Endothelial cell of umbilical vein (primary cell): Measurements from ENCODE around the gene CNTNAP2. TPM values are rescaled to one million over a fixed set of nuclear protein-coding genes. Genes with fewer than 3 reads are reported as not detected.

Experiments used
- BruUV-seq: library from RNA; stranded (reverse); fragments of 400-500 nt; replicated peaks from 2 replicates; lab custom pipeline; 2021; lab: Mats Ljungman, UMichigan
- CTCF ChIA-PET: fragments of 300-600, 350-600 bp; sonication (Branson Sonifier 250); formaldehyde crosslinking; loops from one replicate; lab custom pipeline; 2021; ENCODE audit warnings: antibody characterized with exemption, inconsistent platforms; lab: Charles Lee
- POLR2A ChIA-PET: fragments of 300-600, 350-600 bp; sonication (Branson Sonifier 250); formaldehyde crosslinking; loops from one replicate; lab custom pipeline; 2021; ENCODE audit warnings: antibody characterized with exemption, inconsistent platforms; lab: Charles Lee
- DNase-seq: peaks from one replicate; pipeline ENCODE4 v3.0.0-alpha.2; 2011; ENCODE audit warnings: low read depth, low spot score
- FAIRE-seq: peaks from 2 replicates; lab custom pipeline; 2011; peaks lifted over from hg19 to GRCh38; lab: Jason Lieb, UNC
- H2AFZ ChIP-seq: 2 replicates; pipeline ENCODE4 v1.6.0; 2012; ENCODE audit warnings: low read depth, low read length, control low read depth, inconsistent platforms
- H3K27ac ChIP-seq: 2 replicates; pipeline ENCODE4 v1.5.1; 2011; ENCODE audit warnings: low read depth, mild to moderate bottlenecking, control low read depth, low read length, moderate library complexity; ENCODE audit not compliant: insufficient read depth
- H3K27me3 ChIP-seq, 2 experiments: 2 replicates each; pipeline versions ENCODE4 v1.6.0 to v1.6.1; 2011; ENCODE audit warnings: low read length in 2 of 2, mixed read lengths in 1 of 2; ENCODE audit not compliant: control insufficient read depth in 2 of 2, insufficient read depth in 2 of 2
- H3K36me3 ChIP-seq, 2 experiments: 2 replicates in 1 of 2; 3 replicates in 1 of 2; pipeline ENCODE4 v1.5.1; 2011; ENCODE audit warnings: low read length in 2 of 2, mild to moderate bottlenecking in 1 of 2, moderate library complexity in 1 of 2; ENCODE audit not compliant: control insufficient read depth in 2 of 2, insufficient read depth in 2 of 2; ENCODE audit errors: extremely low read depth in 1 of 2
- H3K4me1 ChIP-seq: 3 replicates; pipeline ENCODE4 v1.5.1; 2011; ENCODE audit warnings: mild to moderate bottlenecking, low read length; ENCODE audit not compliant: control insufficient read depth, insufficient read depth; ENCODE audit errors: extremely low read depth
- H3K4me2 ChIP-seq: 2 replicates; pipeline ENCODE4 v1.6.1; 2011; ENCODE audit warnings: low read length, control low read depth, mixed read lengths; ENCODE audit not compliant: insufficient read depth
- H3K4me3 ChIP-seq, 3 experiments: fragments of 200-600 bp in 1 of 3; sonication (generic), shearing (Covaris generic) in 1 of 3; replicated peaks in 1 of 3; 2 replicates each; pipeline ENCODE4 v1.5.1; 2011 to 2016; ENCODE audit warnings: control low read depth in 3 of 3, low read length in 3 of 3, mild to moderate bottlenecking in 2 of 3, inconsistent platforms in 1 of 3, low read depth in 1 of 3, moderate library complexity in 1 of 3; ENCODE audit not compliant: insufficient read depth in 1 of 3
- H3K79me2 ChIP-seq: 2 replicates; pipeline ENCODE4 v1.6.0; 2012; ENCODE audit warnings: low read length, inconsistent platforms; ENCODE audit not compliant: control insufficient read depth, insufficient read depth
- H3K9ac ChIP-seq: replicated peaks from 2 replicates; pipeline ENCODE3; 2011; ENCODE audit warnings: low read length, control low read depth; ENCODE audit not compliant: insufficient read depth; ENCODE audit errors: extremely low read depth
- H3K9me1 ChIP-seq: replicated peaks from 3 replicates; pipeline ENCODE4 v1.6.0; 2011; ENCODE audit warnings: mild to moderate bottlenecking, low read length; ENCODE audit not compliant: control insufficient read depth, insufficient read depth; ENCODE audit errors: extremely low read depth
- H3K9me3 ChIP-seq: replicated peaks from 2 replicates; pipeline ENCODE4 v1.5.1; 2012; ENCODE audit warnings: low read length, inconsistent platforms; ENCODE audit not compliant: control insufficient read depth, insufficient read depth
- H4K20me1 ChIP-seq: replicated peaks from 2 replicates; pipeline ENCODE3; 2011; ENCODE audit warnings: mild to moderate bottlenecking, low read length; ENCODE audit not compliant: control insufficient read depth, insufficient read depth; ENCODE audit errors: extremely low read depth
- EZH2 ChIP-seq: IDR thresholded peaks from 2 replicates; pipeline ENCODE4 v1.6.1; 2012; ENCODE audit warnings: borderline replicate concordance, low read depth, mild to moderate bottlenecking, moderate library complexity, low read length, inconsistent platforms; ENCODE audit not compliant: severe bottlenecking
- FOS ChIP-seq: IDR thresholded peaks from 2 replicates; pipeline ENCODE4 v1.6.1; 2011; ENCODE audit warnings: mild to moderate bottlenecking, low read length, moderate library complexity, borderline replicate concordance; ENCODE audit not compliant: insufficient read depth
- GATA2 ChIP-seq: IDR thresholded peaks from 2 replicates; pipeline ENCODE4 v1.7.0; 2011; ENCODE audit warnings: low read depth, mild to moderate bottlenecking, moderate library complexity, mixed read lengths, low read length; ENCODE audit not compliant: insufficient read length, insufficient read depth
- JUN ChIP-seq: IDR thresholded peaks from 2 replicates; pipeline ENCODE4 v1.6.1; 2011; ENCODE audit warnings: borderline replicate concordance, low read depth; ENCODE audit not compliant: insufficient read length, insufficient read depth
- MYC ChIP-seq: IDR thresholded peaks from one replicate; pipeline ENCODE4 v1.6.1; 2011; ENCODE audit warnings: mild to moderate bottlenecking, low read depth, low read length
- POLR2A ChIP-seq: IDR thresholded peaks from 2 replicates; pipeline ENCODE4 v1.6.1; 2012; ENCODE audit warnings: low read depth, mild to moderate bottlenecking, control low read depth, low read length
- POLR2AphosphoS5 ChIP-seq: IDR thresholded peaks from 2 replicates; pipeline ENCODE4 v1.6.1; 2012; ENCODE audit warnings: low read depth, mild to moderate bottlenecking, control low read depth, low read length, moderate library complexity; ENCODE audit not compliant: insufficient read depth
- dilution Hi-C: fragments of 300-500 bp; cut with MboI; formaldehyde crosslinking; loops from one replicate; pipeline ENCODE4 v1.15.0; 2019; ENCODE audit warnings: low sequenced_read_pairs; ENCODE audit not compliant: extremely low pct_ligation_motif_present
- intact Hi-C: fragments of 100-400 bp; cut with micrococcal nuclease; formaldehyde crosslinking; loops from one replicate; pipeline ENCODE4 v1.10.0; 2022
- polyA plus RNA-seq, 4 experiments: library from polyadenylated mRNA; depleted of rRNA in 3 of 4; stranded (reverse) in 3 of 4; unstranded in 1 of 4; fragments of >200 nt; gene quantifications; 2 replicates each; pipeline versions ENCODE4 v1.2.1 to v1.2.3, GENCODE V29; 2011 to 2012; ENCODE audit warnings: missing spikeins in 1 of 4
- total RNA-seq: library from RNA; stranded (reverse); gene quantifications from 2 replicates; pipeline ENCODE4 v1.2.3, GENCODE V29; 2021
- TF ChIP-seq, protein P1 (sequence below), 2 donors: IDR thresholded peaks; 1 replicate in 1 of 2; 2 replicates in 1 of 2; pipeline ENCODE4 v1.5.1; 2011; ENCODE audit warnings: low read length in 2 of 2, mild to moderate bottlenecking in 2 of 2, moderate library complexity in 2 of 2, control low read depth in 1 of 2, inconsistent platforms in 1 of 2, low read depth in 1 of 2; ENCODE audit not compliant: insufficient read depth in 1 of 2; ENCODE audit errors: extremely low read depth in 1 of 2
- TF ChIP-seq, protein P2 (sequence below): IDR thresholded peaks from 2 replicates; pipeline ENCODE4 v1.6.1; 2011; ENCODE audit not compliant: insufficient read depth, insufficient read length

CNTNAP2 gene
- total and polyA plus RNA-seq, 2 donors (not counting 3 experiments of a cell fraction or from before 2014, with no cell fraction given): not detected

DNA sequence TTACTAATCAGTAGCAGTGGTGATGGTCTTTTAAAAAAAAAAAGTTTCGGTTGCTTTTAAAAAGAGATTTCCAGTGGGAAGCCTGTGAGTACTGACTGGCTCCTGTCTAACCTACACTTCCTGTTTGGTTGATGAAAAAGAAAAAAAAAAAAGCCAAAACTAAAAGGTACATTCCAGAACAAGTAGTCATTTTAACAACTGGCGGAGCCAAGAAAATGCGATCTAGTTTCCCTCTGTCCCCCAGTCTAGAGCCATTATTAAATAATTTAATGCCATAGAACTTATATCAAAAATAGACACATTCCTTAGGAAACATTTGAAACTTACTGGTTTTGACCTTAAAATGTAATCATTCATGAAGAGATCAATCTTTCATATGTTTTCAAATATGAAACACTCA lies 2219.8 kb downstream of the CNTNAP2 start:
- Histone ChIP-seq H3K79me2 (no peaks in the 10 kb centered on the region), H3K4me2 (no peak overlapping the region), H2AFZ (no peak overlapping the region), H3K27ac (no peak overlapping the region), H3K36me3 (no peaks in the 10 kb centered on the region), H3K4me1 (no peaks in the 10 kb centered on the region), H3K4me3 (no peak overlapping the region), H3K9ac (no peak overlapping the region), H4K20me1 (no peaks in the 10 kb centered on the region), H3K9me1 (no peaks in the 10 kb centered on the region), H3K27me3 (no peaks in the 10 kb centered on the region), H3K9me3 (peaks cover 2% of the 10 kb centered on the region)
- BruUV-seq: no TSS peak
- DNase-seq (no peak), FAIRE-seq (no peak)
- ChIA-PET CTCF (no interaction called here), POLR2A (no interaction called here)
- dilution Hi-C loops (no loop called here), intact Hi-C loops (no loop called here)
- no peak for TF ChIP-seq JUN
- TF ChIP-seq, protein P1, sequence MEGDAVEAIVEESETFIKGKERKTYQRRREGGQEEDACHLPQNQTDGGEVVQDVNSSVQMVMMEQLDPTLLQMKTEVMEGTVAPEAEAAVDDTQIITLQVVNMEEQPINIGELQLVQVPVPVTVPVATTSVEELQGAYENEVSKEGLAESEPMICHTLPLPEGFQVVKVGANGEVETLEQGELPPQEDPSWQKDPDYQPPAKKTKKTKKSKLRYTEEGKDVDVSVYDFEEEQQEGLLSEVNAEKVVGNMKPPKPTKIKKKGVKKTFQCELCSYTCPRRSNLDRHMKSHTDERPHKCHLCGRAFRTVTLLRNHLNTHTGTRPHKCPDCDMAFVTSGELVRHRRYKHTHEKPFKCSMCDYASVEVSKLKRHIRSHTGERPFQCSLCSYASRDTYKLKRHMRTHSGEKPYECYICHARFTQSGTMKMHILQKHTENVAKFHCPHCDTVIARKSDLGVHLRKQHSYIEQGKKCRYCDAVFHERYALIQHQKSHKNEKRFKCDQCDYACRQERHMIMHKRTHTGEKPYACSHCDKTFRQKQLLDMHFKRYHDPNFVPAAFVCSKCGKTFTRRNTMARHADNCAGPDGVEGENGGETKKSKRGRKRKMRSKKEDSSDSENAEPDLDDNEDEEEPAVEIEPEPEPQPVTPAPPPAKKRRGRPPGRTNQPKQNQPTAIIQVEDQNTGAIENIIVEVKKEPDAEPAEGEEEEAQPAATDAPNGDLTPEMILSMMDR (IDR thresholded peaks at IDR 0.05; ENCODE audit: extremely low read depth in 1 of 2, insufficient read depth in 1 of 2, low read depth in 1 of 2, low read length in 2 of 2): no peak
- no peak for TF ChIP-seq POLR2AphosphoS5
- TF ChIP-seq, protein P2, sequence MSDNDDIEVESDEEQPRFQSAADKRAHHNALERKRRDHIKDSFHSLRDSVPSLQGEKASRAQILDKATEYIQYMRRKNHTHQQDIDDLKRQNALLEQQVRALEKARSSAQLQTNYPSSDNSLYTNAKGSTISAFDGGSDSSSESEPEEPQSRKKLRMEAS: no peak
- TF ChIP-seq EZH2: no peak
- no peak for TF ChIP-seq FOS
- TF ChIP-seq POLR2A: no peak
- no peak for TF ChIP-seq GATA2
- TF ChIP-seq MYC: no peak
